BJ (cell line): ENCODE measurements around the gene PHACTR2. TPM values are rescaled to one million over a fixed set of nuclear protein-coding genes. Genes with fewer than 3 reads are reported as not detected.
"Not testable (repeated sequence)": the region's sequence is repeated elsewhere in the genome, so short reads cannot be mapped to it uniquely, and the experiment has no call there.

Experiments
- CTCF ChIA-PET: fragments of 350-600 bp; formaldehyde crosslinking; extraction: SDS; loops from one replicate; lab custom pipeline; 2021; ENCODE audit warnings: antibody characterized with exemption, inconsistent platforms; lab: Yijun Ruan, JAX
- POLR2A ChIA-PET: fragments of 300-600 bp; sonication (Branson Sonifier 250); formaldehyde crosslinking; extraction: SDS; loops from one replicate; lab custom pipeline; 2021; ENCODE audit warnings: antibody characterized with exemption; lab: Charles Lee
- DNase-seq: peaks from one replicate; pipeline ENCODE4 v3.0.0-alpha.2; 2011; ENCODE audit warnings: low read depth
- H3K27me3 ChIP-seq: 2 replicates; pipeline ENCODE4 v1.6.0; 2011; ENCODE audit warnings: low read length; ENCODE audit not compliant: control insufficient read depth, insufficient read depth
- H3K36me3 ChIP-seq: 2 replicates; pipeline ENCODE4 v1.5.1; 2011; ENCODE audit warnings: low read length; ENCODE audit not compliant: control insufficient read depth, insufficient read depth
- H3K4me3 ChIP-seq: 2 replicates; pipeline ENCODE4 v1.5.1; 2011; ENCODE audit warnings: low read depth, mild to moderate bottlenecking, control low read depth, low read length
- polyA minus RNA-seq: library from RNA; depleted of rRNA, polyadenylated mRNA; stranded (reverse); fragments of >200 nt; gene quantifications from 2 replicates; pipeline ENCODE4 v1.2.3, GENCODE V29; 2011; rRNA and poly(A)+ RNA removed
- polyA plus RNA-seq: library from polyadenylated mRNA; depleted of rRNA; stranded (reverse); fragments of >200 nt; gene quantifications from 2 replicates; pipeline ENCODE4 v1.2.3, GENCODE V29; 2011; rRNA removed
- TF ChIP-seq, protein P1 (sequence below): IDR thresholded peaks from 2 replicates; pipeline ENCODE4 v1.5.1; 2011; ENCODE audit warnings: low read depth, mild to moderate bottlenecking, control low read depth, inconsistent platforms, low read length, moderate library complexity; ENCODE audit not compliant: insufficient read depth

The PHACTR2 gene
- 26.0 and 30.6 TPM in 2 replicates for polyA plus RNA-seq
- polyA minus RNA-seq = 37.1 and 39.1 TPM in 2 replicates

DNA sequence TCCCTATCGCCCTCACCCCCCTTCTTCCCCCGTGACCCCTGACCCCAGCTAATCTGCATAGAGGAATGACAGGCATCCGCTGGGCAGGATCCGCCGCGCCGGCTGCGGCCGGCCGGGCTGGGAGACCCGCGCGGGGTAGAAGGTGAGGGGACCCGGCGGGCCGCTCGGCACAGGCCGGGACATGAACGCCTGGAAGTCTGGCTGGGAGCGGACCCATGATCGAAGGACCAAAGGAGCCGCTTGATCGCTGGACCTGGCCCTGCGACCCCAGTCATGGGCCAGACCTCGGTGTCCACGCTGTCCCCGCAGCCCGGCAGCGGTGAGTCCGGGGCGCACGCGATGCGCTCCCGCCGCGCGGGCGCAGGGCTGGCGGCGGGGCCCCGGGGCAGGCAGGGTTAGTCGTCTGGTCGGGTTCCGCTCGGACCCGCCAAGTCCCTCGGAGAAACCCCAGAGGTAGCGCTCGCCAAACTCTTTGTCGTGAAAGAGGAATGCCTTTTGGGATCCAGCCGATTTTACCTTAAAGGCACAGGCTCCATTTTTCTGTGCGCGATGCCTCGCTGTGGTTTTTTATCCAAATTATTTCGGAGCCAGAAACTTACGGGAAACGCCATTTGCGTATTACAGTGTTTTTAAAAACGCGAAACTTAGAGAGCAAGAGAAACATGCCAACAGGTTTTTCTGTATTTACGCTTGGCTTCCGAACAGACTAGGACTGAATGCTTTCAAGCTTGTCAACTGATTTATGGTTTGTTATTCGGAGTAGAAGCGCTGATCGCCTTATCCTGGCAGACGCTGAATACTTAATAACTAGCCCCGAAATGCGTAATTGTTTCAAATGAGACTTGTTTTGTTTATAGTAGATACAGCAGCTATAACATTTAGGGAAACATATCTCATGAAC lies at the start of gene PHACTR2:
TSS of gene PHACTR2 (plus strand) at position 75 of the 901 bp plus-strand sequence. CDS start at position 274, 199 bp downstream.
- CTCF ChIA-PET = no interaction called here
- H3K36me3 ChIP-seq = no peaks in the 10 kb centered on the region; the same call in 1 of the 2 replicates
- TF ChIP-seq, protein P1, sequence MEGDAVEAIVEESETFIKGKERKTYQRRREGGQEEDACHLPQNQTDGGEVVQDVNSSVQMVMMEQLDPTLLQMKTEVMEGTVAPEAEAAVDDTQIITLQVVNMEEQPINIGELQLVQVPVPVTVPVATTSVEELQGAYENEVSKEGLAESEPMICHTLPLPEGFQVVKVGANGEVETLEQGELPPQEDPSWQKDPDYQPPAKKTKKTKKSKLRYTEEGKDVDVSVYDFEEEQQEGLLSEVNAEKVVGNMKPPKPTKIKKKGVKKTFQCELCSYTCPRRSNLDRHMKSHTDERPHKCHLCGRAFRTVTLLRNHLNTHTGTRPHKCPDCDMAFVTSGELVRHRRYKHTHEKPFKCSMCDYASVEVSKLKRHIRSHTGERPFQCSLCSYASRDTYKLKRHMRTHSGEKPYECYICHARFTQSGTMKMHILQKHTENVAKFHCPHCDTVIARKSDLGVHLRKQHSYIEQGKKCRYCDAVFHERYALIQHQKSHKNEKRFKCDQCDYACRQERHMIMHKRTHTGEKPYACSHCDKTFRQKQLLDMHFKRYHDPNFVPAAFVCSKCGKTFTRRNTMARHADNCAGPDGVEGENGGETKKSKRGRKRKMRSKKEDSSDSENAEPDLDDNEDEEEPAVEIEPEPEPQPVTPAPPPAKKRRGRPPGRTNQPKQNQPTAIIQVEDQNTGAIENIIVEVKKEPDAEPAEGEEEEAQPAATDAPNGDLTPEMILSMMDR = no peak
- no peaks in the 10 kb centered on the region for H3K27me3 ChIP-seq
- peak; percentile 28 for DNase-seq
- POLR2A ChIA-PET = interaction anchor here (0.7 kb wide), 1 partner anchor 9 kb away, joined by 6 read pairs; no protein-coding TSS in a partner anchor
- peak within 1 kb of the TSS; percentile 88 for H3K4me3 ChIP-seq

DNA sequence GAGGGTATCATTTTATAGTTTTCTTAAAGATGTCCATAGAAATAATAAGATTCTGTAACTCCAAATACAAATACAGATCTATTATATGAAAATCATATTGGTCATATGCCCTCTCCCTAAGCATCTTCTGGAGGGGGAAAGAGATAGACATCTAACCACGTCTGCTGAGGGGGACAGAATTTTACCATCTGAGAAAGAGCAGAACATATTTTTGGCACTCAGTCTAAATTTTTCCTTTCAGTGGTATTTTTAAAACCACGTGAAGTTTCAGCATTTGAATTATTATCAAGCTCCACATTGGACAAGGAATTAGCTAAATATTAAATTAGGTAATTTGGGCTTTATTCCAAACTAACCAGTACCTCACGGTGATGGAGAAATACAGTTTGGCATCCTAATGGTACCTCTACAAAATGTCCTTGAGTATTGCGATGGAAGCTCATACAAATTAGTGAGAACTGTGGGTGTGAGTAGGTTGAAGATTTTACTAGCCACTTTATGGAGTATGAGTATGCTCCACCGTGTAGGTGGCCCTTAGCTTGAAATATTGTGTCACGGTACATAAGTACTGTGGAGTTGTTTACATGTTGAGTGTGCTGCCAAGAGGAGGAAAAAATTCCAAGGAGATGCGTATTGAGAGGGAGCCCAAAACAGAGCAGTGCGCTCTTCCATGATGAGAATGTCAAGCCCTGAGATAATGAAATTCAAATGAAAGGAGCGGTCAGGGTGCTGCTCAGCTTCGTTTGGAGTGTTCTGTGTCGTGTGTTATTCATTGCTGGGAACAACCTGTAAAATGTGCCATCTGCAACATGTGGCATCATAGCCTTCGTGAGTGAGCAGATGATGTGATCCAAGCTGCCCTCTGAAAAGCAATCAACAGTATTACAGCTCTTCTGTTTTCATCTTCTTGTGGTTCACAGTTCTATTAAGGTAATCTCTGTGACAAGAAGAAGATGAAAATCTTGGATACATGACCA lies 48.4 kb upstream of the PHACTR2 start:
- H3K36me3 ChIP-seq = no peaks in the 10 kb centered on the region
- ChIA-PET POLR2A (interaction anchor here (0.5 kb wide), 1 partner anchor 9 kb away, joined by 4 read pairs; no protein-coding TSS in a partner anchor), CTCF (interaction anchor here (1.2 kb wide), 1 partner anchor 13 kb away, joined by 3 read pairs; no protein-coding TSS in a partner anchor)
- H3K4me3 ChIP-seq = no peak overlapping the region
- peak; percentile 58 for DNase-seq
- H3K27me3 ChIP-seq = no peaks in the 10 kb centered on the region
- TF ChIP-seq, protein P1 = no peak

DNA sequence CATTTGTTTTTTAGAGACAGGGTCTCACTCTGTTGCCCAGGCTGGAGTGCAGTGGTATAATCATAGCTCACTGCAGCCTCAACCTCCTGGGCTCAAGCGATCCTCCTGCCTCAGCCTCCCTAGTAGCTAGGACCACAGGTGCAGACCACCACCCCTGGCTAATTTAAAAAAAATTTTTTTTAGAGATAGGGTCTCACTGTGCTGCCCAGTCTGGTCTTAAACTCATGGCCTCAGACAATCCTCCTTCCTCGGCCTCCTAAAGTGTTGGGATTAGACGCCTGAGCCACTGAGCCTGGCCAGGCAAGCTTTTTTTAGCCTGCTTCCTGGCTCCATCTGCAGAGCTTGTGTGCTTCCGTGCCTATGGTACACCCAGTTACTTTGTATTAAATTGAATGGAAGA lies 46.6 kb upstream of the PHACTR2 start:
- H3K36me3 ChIP-seq, H3K4me3 ChIP-seq, POLR2A ChIA-PET, DNase-seq, H3K27me3 ChIP-seq, CTCF ChIA-PET: not testable (repeated sequence)

DNA sequence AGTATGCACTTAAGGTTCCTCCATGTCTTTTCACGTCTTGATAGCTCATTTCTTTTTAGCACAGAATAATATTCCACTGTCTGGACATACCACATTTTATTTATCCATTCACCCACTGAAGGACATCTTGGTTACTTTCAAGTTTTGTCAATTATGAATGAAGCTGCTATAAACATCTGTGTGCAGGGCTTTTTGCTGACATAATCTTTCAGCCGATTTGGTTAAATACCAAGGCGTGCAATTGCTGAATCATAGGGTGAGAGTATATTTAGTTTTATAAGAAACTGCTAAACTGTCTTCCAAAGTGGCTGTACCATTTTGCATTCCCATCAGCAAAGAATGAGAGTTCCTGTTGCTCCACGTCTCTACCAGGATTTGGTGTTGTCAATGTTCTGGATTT lies 44.9 kb upstream of the PHACTR2 start:
- no peak for DNase-seq
- TF ChIP-seq, protein P1 = no peak
- Histone ChIP-seq H3K4me3 (no peak overlapping the region), H3K27me3 (no peaks in the 10 kb centered on the region), H3K36me3 (no peaks in the 10 kb centered on the region)
- ChIA-PET POLR2A (no interaction called here), CTCF (no interaction called here)

DNA sequence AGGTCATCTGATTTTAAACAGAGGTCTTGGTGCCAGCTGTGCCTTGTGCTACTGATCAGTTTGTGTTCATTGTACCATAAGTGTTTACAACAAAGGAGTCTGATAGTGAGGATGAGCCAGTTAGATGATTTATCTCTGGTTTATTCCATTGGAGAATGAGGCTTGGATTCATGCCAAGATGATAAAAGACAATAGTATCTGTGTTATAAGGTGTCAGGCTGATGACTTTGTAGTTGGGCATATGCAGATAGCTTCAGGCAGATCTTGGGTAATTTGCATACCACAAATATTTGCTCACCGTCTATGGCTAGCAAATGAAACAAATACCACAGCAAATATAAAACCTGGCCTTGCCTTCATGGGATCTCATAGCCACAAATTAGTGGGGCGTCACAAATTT lies 43.3 kb upstream of the PHACTR2 start:
- no peak for DNase-seq
- Histone ChIP-seq H3K27me3 (no peaks in the 10 kb centered on the region), H3K36me3 (no peaks in the 10 kb centered on the region), H3K4me3 (no peak overlapping the region)
- TF ChIP-seq, protein P1 = no peak
- ChIA-PET CTCF (no interaction called here), POLR2A (interaction anchor here (0.7 kb wide), 1 partner anchor 109 kb away, joined by 5 read pairs; no protein-coding TSS in a partner anchor)
